ENCODE results near the gene PCK1. TPM values are rescaled to one million over a fixed set of nuclear protein-coding genes. Genes with fewer than 3 reads are reported as not detected.
"Not testable (repeated sequence)": the region's sequence is repeated elsewhere in the genome, so short reads cannot be mapped to it uniquely, and the experiment has no call there.

The PCK1 gene
- total RNA-seq (2014; rRNA removed; shearing (Covaris generic)): not detected in 2 replicates
- not detected in 2 replicates for polyA plus RNA-seq (2016; fragmentation: Nextera tagmentation; extraction: Ambion mirVana)

DNA sequence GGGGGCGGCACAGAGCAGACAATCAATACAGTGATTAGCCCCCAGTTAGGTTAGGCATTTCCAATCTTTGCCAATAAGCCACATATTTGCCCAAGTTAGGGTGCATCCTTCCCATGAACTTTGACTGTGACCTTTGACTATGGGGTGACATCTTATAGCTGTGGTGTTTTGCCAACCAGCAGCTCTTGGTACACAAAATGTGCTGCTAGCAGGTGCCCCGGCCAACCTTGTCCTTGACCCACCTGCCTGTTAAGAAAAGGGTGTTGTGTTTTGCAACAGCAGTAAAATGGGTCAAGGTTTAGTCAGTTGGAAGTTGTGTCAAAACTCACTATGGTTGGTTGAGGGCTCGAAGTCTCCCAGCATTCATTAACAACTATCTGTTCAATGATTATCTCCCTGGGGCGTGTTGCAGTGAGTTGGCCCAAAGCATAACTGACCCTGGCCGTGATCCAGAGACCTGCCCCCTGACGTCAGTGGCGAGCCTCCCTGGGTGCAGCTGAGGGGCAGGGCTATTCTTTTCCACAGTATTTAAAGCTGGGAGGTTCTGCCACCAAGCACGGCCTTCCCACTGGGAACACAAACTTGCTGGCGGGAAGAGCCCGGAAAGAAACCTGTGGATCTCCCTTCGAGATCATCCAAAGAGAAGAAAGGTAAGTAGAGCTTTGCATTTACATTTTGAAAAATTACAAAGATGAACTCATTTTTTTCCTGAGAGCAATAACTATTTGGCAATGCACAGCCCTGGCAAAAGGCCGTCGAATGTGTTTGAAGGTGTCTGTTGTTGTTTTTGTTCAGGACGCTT is at the start of gene PCK1:
Gene PCK1 (plus strand): TSS at position 557 of the 802 bp plus-strand sequence. CDS start 302 bp downstream, outside the sequence.
- Histone ChIP-seq H3K27me3 (replicated peaks; ENCODE audit: insufficient read depth) (peaks cover 45% of the 10 kb centered on the region), H3K79me2 (ENCODE audit: insufficient read depth) (no peaks in the 10 kb centered on the region), H4K20me1 (ENCODE audit: insufficient read depth) (no peaks in the 10 kb centered on the region), H3K27ac (no peak within 1 kb of the TSS), H2AFZ (no peak within 1 kb of the TSS), H3F3A (ENCODE audit: insufficient read depth) (no peaks in the 10 kb centered on the region), H3K9ac (no peak within 1 kb of the TSS), H3K9me2 (ENCODE audit: insufficient read depth) (no peaks in the 10 kb centered on the region), H3K36me3 (ENCODE audit: low read depth) (no peaks in the 10 kb centered on the region), H3K4me3 (no peak within 1 kb of the TSS), H3K4me1 (ENCODE audit: insufficient read depth) (no peaks in the 10 kb centered on the region), H3K9me3 (ENCODE audit: low read depth) (no peaks in the 10 kb centered on the region), H3K4me2 (ENCODE audit: unreplicated experiment) (no peak within 1 kb of the TSS)
- TF ChIP-seq EZH2 (IDR thresholded peaks at IDR 0.05; ENCODE audit: insufficient read depth, poor library complexity, severe bottlenecking) (no peak), EZH2phosphoT487 (IDR thresholded peaks at IDR 0.05; ENCODE audit: insufficient read depth, low read depth) (no peak)
- WGBS, 2 experiments (ENCODE audit: low coverage in 1 of 2, low lambda C conversion rate in 2 of 2, missing lambda C conversion rate in 2 of 2): 48 to 50% methylated on average over 13 to 14 of the region's 14 CpGs
- in situ Hi-C loops (cut with MboI): no loop called here
- DNase-seq: peak; percentile 17

DNA sequence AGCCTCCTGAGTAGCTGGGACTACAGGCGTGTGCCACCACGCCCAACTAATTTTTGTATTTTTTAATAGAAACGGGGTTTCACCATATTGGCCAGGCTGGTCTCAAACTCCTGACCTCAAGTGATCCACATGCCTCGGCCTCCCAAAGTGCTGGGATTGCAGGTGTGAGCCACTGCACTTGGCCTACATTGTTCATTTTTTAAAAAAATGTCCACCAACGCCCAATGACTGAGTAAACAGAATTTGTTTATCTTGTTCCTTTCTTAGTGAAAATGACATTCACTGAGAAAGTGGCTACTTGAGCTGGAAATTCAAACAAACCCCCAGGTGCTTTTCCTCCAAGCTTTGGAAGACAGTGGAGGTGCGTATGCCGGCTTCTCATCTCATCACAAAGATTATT is 49.2 kb upstream of the PCK1 start:
- in situ Hi-C loops (cut with MboI): loop anchor here (5.0 kb wide), 1 partner anchor 701 kb away; no protein-coding TSS in a partner anchor
- H3K4me2 ChIP-seq (ENCODE audit: unreplicated experiment): not testable (repeated sequence)
- WGBS, 2 experiments (ENCODE audit: low coverage in 1 of 2, low lambda C conversion rate in 2 of 2, missing lambda C conversion rate in 2 of 2): 79 to 83% methylated on average over 7 of the region's 7 CpGs

DNA sequence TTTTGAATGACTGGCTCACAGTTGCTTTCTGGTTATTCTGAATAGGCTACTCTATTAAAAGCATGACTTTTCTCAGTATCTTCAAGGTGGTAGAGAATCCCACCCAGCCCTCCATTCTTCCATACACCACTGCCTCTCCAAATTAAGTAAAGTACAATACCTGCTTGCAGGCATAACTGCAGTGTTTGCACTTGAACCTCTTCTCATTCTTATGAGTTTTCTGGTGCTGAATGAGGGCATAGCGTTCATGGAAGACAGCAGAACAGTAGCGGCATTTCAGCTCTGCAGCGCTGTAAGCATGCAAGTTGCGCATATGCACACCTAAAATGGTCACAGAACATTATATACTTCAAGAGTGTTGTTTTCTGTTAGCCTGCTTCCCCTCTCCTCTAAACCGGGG is 48.5 kb upstream of the PCK1 start:
- H3F3A ChIP-seq (ENCODE audit: insufficient read depth): no peaks in the 10 kb centered on the region
- 77 to 78% methylated on average over 5 of the region's 5 CpGs for WGBS, 2 experiments (ENCODE audit: low coverage in 1 of 2, low lambda C conversion rate in 2 of 2, missing lambda C conversion rate in 2 of 2)
- H3K4me3 ChIP-seq: no peak overlapping the region
- H3K27me3 ChIP-seq (replicated peaks; ENCODE audit: insufficient read depth): peaks cover 17% of the 10 kb centered on the region
- H3K36me3 ChIP-seq (ENCODE audit: low read depth): no peaks in the 10 kb centered on the region
- no peak overlapping the region for H3K9ac ChIP-seq
- H3K79me2 ChIP-seq (ENCODE audit: insufficient read depth): no peaks in the 10 kb centered on the region
- H3K4me2 ChIP-seq (ENCODE audit: unreplicated experiment): no peak overlapping the region
- H4K20me1 ChIP-seq (ENCODE audit: insufficient read depth): no peaks in the 10 kb centered on the region
- H3K9me2 ChIP-seq (ENCODE audit: insufficient read depth): no peaks in the 10 kb centered on the region
- TF ChIP-seq EZH2 (IDR thresholded peaks at IDR 0.05; ENCODE audit: insufficient read depth, poor library complexity, severe bottlenecking) (no peak), EZH2phosphoT487 (IDR thresholded peaks at IDR 0.05; ENCODE audit: insufficient read depth, low read depth) (no peak)
- no peaks in the 10 kb centered on the region for H3K4me1 ChIP-seq (ENCODE audit: insufficient read depth)
- no peaks in the 10 kb centered on the region for H3K9me3 ChIP-seq (ENCODE audit: low read depth)
- no peak overlapping the region for H2AFZ ChIP-seq
- no peak for DNase-seq
- no peak overlapping the region for H3K27ac ChIP-seq
- in situ Hi-C loops (cut with MboI): loop anchor here (5.0 kb wide), 1 partner anchor 700 kb away; no protein-coding TSS in a partner anchor

More for the DNA sequence above, 49.2 kb upstream of the PCK1 start:
- not testable (repeated sequence) for H3K4me3 ChIP-seq; H4K20me1 ChIP-seq (ENCODE audit: insufficient read depth); H3K27ac ChIP-seq; H3K79me2 ChIP-seq (ENCODE audit: insufficient read depth); H2AFZ ChIP-seq; H3K9me3 ChIP-seq (ENCODE audit: low read depth); H3K4me1 ChIP-seq (ENCODE audit: insufficient read depth); H3K9ac ChIP-seq; DNase-seq; H3F3A ChIP-seq (ENCODE audit: insufficient read depth); H3K36me3 ChIP-seq (ENCODE audit: low read depth); H3K9me2 ChIP-seq (ENCODE audit: insufficient read depth)
- H3K27me3 ChIP-seq (replicated peaks; ENCODE audit: insufficient read depth): peaks cover 17% of the 10 kb centered on the region

DNA sequence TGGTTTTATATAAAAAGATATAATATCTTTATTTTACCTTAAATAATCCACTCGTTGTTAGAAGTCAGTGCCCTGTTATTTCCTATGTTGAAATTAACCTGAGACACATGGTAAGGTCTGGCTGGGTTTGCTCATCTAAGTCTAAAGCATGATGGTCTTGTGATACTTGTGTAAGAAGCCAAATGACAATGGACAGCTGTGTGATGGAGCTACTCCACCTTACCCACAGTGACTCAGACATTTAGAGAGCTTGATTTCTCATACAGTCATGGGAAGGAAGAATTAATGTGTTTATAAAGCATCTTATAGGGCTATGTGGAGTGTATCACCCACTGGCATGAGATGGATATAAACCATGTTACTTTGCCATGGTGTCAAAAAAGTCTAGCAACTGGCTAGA is 47.7 kb upstream of the PCK1 start:
- WGBS, 2 experiments (ENCODE audit: low coverage in 1 of 2, low lambda C conversion rate in 2 of 2, missing lambda C conversion rate in 2 of 2): 20 to 33% methylated on average over 1 of the region's 1 CpG
- no peaks in the 10 kb centered on the region for H3K4me1 ChIP-seq (ENCODE audit: insufficient read depth)
- H3F3A ChIP-seq (ENCODE audit: insufficient read depth): no peaks in the 10 kb centered on the region
- no peak overlapping the region for H3K9ac ChIP-seq
- no peak overlapping the region for H3K4me2 ChIP-seq (ENCODE audit: unreplicated experiment)
- in situ Hi-C loops (cut with MboI): loop anchor here (5.0 kb wide), 1 partner anchor 699 kb away; no protein-coding TSS in a partner anchor
- TF ChIP-seq EZH2phosphoT487 (IDR thresholded peaks at IDR 0.05; ENCODE audit: insufficient read depth, low read depth) (no peak), EZH2 (IDR thresholded peaks at IDR 0.05; ENCODE audit: insufficient read depth, poor library complexity, severe bottlenecking) (no peak)
- no peaks in the 10 kb centered on the region for H3K9me3 ChIP-seq (ENCODE audit: low read depth)
- no peaks in the 10 kb centered on the region for H4K20me1 ChIP-seq (ENCODE audit: insufficient read depth)
- H3K36me3 ChIP-seq (ENCODE audit: low read depth): no peaks in the 10 kb centered on the region
- DNase-seq: peak; percentile 53
- H3K9me2 ChIP-seq (ENCODE audit: insufficient read depth): no peaks in the 10 kb centered on the region
- H3K27ac ChIP-seq: no peak overlapping the region
- H3K4me3 ChIP-seq: no peak overlapping the region
- no peaks in the 10 kb centered on the region for H3K79me2 ChIP-seq (ENCODE audit: insufficient read depth)
- H3K27me3 ChIP-seq (replicated peaks; ENCODE audit: insufficient read depth): peaks cover 24% of the 10 kb centered on the region
- no peak overlapping the region for H2AFZ ChIP-seq

Data from GM23248 (cell line).